GM12801 (cell line): ENCODE data around the gene INPP4B.

Experiments
- TF ChIP-seq, protein P1 (sequence below): IDR thresholded peaks from one replicate; pipeline ENCODE4 v1.5.1; 2011; ENCODE audit warnings: control low read depth; ENCODE audit not compliant: insufficient read length; ENCODE audit errors: extremely low read depth

Gene INPP4B

DNA sequence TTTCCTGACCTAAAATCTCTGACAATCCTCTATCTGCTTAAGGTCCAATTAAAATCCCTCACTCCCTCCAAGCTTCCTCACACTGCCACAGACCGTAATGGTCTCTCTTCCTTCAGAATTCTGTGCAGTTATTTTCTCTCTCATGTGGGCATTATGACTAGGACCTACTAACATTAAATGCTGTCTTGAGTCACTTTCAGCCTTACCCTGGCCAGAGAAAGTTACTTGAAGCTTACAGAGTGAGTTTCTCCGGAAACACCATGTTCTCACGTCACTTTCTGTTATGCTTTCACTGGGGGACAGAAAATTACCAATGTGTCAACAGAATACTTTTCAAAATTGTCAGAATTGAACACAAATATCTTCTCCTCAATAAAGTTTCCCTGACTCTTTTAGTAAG is 271.8 kb downstream of the INPP4B start:
- TF ChIP-seq, protein P1, sequence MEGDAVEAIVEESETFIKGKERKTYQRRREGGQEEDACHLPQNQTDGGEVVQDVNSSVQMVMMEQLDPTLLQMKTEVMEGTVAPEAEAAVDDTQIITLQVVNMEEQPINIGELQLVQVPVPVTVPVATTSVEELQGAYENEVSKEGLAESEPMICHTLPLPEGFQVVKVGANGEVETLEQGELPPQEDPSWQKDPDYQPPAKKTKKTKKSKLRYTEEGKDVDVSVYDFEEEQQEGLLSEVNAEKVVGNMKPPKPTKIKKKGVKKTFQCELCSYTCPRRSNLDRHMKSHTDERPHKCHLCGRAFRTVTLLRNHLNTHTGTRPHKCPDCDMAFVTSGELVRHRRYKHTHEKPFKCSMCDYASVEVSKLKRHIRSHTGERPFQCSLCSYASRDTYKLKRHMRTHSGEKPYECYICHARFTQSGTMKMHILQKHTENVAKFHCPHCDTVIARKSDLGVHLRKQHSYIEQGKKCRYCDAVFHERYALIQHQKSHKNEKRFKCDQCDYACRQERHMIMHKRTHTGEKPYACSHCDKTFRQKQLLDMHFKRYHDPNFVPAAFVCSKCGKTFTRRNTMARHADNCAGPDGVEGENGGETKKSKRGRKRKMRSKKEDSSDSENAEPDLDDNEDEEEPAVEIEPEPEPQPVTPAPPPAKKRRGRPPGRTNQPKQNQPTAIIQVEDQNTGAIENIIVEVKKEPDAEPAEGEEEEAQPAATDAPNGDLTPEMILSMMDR, result no peak

DNA sequence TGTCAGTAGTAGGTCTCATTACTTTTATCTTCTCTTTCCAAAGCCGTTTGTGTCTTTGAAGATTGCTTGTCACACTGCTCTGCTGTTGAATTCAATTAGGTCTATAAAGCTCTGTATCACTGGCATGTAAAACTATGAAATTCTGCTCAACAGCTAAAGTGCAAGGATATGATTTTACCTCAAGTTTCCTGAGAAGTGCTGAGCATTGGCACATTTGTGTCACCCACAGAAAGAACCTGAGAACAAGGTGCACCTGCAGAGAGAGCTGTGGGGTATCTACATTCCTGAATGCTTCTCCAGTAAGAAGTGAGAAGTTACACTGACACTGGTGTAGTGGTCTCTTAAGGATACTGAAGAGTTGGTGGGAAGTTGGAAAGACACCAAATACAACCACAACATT is 274.0 kb downstream of the INPP4B start:
- TF ChIP-seq, protein P1, result no peak

DNA sequence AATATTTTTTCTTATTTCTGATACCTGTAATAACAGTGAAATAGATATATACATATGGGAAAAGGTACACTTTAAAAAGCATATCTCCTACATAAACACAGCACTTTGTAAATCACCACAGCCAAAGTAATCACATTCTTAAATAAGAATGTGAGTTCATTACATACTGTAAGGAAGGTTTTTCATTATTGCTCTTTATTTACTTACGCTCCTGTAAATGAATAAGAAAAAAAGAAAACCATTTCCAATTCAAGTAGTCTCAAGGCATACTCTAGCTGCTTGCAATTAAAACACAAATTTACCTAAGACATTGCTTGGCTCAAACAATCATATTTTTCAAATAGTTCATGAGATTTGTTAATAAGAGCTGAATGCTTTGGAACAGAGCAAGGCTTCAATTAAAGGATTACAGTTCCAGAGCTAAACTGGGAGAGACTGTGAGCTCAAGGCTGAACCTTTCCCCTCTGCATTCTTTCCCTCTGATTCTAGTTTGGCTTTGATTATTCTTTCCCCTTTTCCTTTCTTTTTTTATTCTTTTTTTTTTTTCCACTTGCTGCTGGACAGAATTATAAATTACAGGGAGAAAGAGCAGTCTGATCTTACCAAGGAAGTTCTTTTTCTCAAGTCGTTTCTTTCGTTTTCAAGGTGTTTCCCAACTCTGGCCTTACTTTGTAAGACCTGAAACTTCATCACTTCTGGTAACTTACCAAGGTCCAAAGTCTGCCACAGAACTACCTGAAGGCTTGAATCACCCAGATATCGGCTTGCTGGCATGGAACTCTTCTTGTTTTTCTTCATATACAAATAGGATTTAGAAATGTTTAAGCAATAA is 278.3 kb downstream of the INPP4B start:
- TF ChIP-seq, protein P1, result no peak

DNA sequence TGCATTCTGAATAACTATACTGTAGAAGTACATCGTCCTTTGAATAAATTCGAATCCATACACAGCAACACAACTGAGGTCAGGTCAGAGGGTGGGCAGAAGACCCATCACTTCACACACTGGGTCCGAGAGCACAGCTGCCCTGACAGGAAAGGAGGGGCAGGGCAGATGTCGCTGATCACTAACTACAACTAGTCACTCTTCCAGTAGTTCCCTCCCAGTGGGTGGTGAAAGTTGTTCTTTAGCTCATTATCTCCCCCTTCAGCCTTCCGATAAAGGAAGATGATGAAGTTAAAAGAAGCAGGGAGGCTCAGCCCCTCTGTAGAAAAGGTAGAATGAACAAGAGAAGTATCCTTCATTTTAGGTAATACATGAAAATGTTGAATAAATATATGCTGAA is 278.9 kb downstream of the INPP4B start:
- TF ChIP-seq, protein P1, result no peak

GRCh38 chr4:142566777-142567176 is 279.3 kb downstream of the INPP4B start:
- TF ChIP-seq, protein P1, result no peak

- TF ChIP-seq, protein P1, result no peak
Measured at GRCh38 chr4:142566243-142566642, 279.9 kb downstream of the INPP4B start.

DNA sequence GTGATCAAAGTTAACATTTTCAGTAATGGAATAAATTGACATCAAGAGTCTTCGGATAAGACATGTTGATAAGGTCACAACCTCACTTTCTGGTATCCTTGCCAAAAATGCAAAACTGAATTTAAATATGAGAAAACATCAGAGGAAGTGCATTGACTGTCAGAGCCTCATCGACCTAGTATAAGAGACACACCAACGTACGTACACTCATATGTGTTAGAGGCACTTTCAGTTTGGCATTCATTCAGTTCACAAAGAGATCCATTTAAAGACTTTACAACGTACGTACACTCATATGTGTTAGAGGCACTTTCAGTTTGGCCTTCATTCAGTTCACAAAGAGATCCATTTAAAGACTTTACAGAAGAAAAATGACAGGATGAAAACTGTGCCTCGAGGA is 280.3 kb downstream of the INPP4B start:
- TF ChIP-seq, protein P1, result no peak
